H1 (cell line): Measurements from ENCODE around the gene UNC13C. TPM values are rescaled to one million over a fixed set of nuclear protein-coding genes. Genes with fewer than 3 reads are reported as not detected.

Source experiments
- RFX5 ChIP-seq: IDR thresholded peaks from 2 replicates; pipeline ENCODE4 v1.6.1; 2011; ENCODE audit warnings: low read depth, low read length, improper control_type of control experiment, borderline replicate concordance
- SIX5 ChIP-seq: IDR thresholded peaks from 2 replicates; pipeline ENCODE4 v1.6.1; 2011; ENCODE audit warnings: mild to moderate bottlenecking, low read depth, low read length
- TAF1 ChIP-seq: IDR thresholded peaks from 2 replicates; pipeline ENCODE4 v1.6.1; 2011; ENCODE audit warnings: mild to moderate bottlenecking, low read depth, low read length
- TEAD4 ChIP-seq: IDR thresholded peaks from 2 replicates; pipeline ENCODE4 v1.6.1; 2012; ENCODE audit warnings: low read depth, low read length, inconsistent platforms, mixed read lengths
- polyA plus RNA-seq, 7 experiments: library from polyadenylated mRNA; depleted of rRNA in 3 of 7; stranded (reverse) in 5 of 7; unstranded in 2 of 7; fragments of >200 nt in 5 of 7; fragments of 200-250 nt in 2 of 7; gene quantifications; 1 replicate in 5 of 7; 2 replicates in 1 of 7; 4 replicates in 1 of 7; pipeline versions ENCODE4 v1.2.1 to v1.2.3, GENCODE V29; 2011 to 2013; ENCODE audit warnings: missing spikeins in 2 of 7, mixed read lengths in 2 of 7
- total RNA-seq: library from RNA; stranded (reverse); fragmentation: NEBNext Ultra II Directional; extraction: Animal tissue kit (Norgen Biotek cat#: 25700); gene quantifications from 2 replicates; pipeline ENCODE4 v1.2.1, GENCODE V29; 2021
- TF ChIP-seq, protein P1 (sequence below): IDR thresholded peaks from 2 replicates; pipeline ENCODE4 v1.6.1; 2011; ENCODE audit warnings: low read length, improper control_type of control experiment
- TF ChIP-seq, protein P2 (sequence below): IDR thresholded peaks from 2 replicates; pipeline ENCODE4 v1.6.1; 2011; ENCODE audit warnings: low read depth, mild to moderate bottlenecking, low read length; ENCODE audit not compliant: insufficient read depth

Gene UNC13C
- total and polyA plus RNA-seq, 2 of the 8 experiments (the other 6 are each of a cell fraction or from before 2014, with no cell fraction given), result 0.02 to 0.13 TPM

- TF ChIP-seq TEAD4 (no peak), TAF1 (no peak), RFX5 (no peak), SIX5 (no peak)
- TF ChIP-seq, protein P1, sequence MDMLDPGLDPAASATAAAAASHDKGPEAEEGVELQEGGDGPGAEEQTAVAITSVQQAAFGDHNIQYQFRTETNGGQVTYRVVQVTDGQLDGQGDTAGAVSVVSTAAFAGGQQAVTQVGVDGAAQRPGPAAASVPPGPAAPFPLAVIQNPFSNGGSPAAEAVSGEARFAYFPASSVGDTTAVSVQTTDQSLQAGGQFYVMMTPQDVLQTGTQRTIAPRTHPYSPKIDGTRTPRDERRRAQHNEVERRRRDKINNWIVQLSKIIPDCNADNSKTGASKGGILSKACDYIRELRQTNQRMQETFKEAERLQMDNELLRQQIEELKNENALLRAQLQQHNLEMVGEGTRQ, result no peak
- TF ChIP-seq, protein P2, sequence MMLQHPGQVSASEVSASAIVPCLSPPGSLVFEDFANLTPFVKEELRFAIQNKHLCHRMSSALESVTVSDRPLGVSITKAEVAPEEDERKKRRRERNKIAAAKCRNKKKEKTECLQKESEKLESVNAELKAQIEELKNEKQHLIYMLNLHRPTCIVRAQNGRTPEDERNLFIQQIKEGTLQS, result no peak
- TF ChIP-seq, all 59 proteins: peak for 0
Measured at GRCh38 chr15:54644796-54645195, 666.6 kb downstream of the UNC13C start (continued).
